SKM-1 (cell line): ENCODE data around the gene EGLN2.
"Not testable (repeated sequence)": the region's sequence is repeated elsewhere in the genome, so short reads cannot be mapped to it uniquely, and the experiment has no call there.

Experiments used
- DNase-seq: peaks from one replicate; lab custom pipeline; 2025; ENCODE audit not compliant: unreplicated experiment; lab: John Stamatoyannopoulos, UW

EGLN2 gene

GRCh38 chr19:40776364-40776763 is 22.6 kb upstream of the EGLN2 start:
- no peak for DNase-seq

- DNase-seq = peak; percentile 96
Observed at GRCh38 chr19:40776932-40777644, 21.9 kb upstream of the EGLN2 start.

DNA sequence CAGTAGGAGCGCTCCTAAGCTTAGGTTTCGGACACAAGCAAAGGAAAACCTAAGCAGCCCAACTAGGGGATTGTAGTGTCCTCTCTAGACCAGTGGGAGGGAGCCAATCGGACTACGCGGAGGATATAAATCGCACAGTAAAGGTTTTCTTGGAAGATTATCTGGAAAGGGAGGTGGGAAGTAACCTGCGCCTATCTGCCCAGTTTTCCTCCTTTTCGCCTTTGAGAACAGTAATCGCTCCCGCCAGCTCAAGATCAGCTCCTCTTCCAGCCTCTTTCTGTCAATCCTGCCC is 21.4 kb upstream of the EGLN2 start:
- DNase-seq = no peak

- DNase-seq = peak; percentile 97
Observed at GRCh38 chr19:40777937-40778705, 20.9 kb upstream of the EGLN2 start, which contains the start of gene RAB4B. TSS of gene RAB4B (plus strand) at chr19:40778247. CDS start at chr19:40778376, 129 bp downstream.

DNA sequence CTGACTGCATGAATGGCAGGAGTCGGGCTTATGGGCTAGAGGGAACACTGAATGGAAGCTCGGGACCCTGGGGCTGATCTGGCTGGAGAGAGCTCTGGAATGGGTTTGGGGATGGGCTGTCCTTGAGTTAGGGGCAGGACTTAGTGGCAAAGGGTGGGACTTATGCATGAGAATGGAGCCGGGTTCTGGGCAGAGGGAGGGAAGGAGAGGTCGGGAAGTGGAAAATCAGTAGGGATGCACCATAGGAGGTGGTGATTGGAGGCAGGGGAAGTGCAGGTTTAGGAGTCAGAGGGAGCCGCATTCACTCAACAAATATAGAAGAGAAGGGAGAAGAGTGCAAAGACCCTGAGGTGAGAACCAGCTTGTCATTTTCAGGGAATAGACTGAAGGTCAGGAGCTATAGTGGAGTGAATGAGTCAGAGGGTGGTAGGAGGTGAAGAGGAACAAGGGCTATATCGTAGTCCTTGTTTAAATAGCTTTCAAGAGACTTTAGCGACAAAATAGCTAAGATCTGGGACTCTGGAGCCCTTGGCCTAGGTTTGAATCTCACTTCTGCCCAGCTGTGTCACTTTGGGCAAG is 20.2 kb upstream of the EGLN2 start:
- no peak for DNase-seq

- no peak for DNase-seq
Observed at GRCh38 chr19:40780582-40780981, 18.4 kb upstream of the EGLN2 start.

- no peak for DNase-seq
Observed at GRCh38 chr19:40781140-40781539, 17.9 kb upstream of the EGLN2 start.

GRCh38 chr19:40783711-40784110 is 15.3 kb upstream of the EGLN2 start:
- DNase-seq = no peak

GRCh38 chr19:40784146-40784545 is 14.8 kb upstream of the EGLN2 start:
- not testable (repeated sequence) for DNase-seq

- DNase-seq = no peak
Observed at GRCh38 chr19:40785526-40785925, 13.5 kb upstream of the EGLN2 start.

DNA sequence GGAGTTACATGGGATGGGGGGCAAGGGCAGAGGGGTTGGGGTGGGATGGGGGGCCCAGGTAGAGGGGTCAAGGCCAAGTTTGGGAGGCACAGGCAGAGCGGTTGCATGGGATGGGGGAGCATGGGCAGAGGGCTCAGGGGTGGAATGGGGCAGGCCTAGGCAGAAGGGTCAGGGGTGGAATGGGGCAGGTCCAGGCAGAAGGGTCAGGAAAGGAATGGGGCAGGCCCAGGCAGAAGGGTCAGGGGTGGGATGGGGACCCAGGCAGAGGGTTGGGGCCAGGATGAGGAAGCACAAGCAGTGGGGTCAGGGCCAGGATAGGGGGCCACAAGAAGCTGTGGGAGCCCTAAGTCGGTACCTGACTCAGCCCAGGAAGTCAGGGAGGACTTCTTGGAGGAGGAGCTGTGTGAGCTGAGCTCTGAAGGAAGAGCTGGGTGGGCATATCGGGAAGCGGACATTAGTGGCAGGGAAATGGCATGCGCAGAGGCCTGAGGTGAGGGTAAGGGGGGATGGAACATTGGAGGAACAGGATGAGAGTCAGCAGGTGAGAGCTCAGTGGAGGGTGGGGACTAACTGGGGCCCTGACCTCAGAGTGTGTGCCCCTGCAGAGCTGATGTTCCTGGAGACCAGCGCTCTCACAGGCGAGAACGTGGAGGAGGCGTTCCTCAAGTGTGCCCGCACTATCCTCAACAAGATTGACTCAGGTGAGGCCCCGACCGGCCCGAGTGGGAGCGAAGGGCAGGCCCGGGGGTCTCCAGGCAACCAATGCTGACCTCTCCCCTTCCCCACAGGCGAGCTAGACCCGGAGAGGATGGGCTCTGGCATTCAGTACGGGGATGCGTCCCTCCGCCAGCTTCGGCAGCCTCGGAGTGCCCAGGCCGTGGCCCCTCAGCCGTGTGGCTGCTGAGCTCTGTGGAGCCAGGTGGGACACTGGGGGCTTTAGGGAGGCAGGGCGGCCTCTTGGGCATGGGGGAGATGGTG is 12.6 kb upstream of the EGLN2 start:
- no peak for DNase-seq

DNA sequence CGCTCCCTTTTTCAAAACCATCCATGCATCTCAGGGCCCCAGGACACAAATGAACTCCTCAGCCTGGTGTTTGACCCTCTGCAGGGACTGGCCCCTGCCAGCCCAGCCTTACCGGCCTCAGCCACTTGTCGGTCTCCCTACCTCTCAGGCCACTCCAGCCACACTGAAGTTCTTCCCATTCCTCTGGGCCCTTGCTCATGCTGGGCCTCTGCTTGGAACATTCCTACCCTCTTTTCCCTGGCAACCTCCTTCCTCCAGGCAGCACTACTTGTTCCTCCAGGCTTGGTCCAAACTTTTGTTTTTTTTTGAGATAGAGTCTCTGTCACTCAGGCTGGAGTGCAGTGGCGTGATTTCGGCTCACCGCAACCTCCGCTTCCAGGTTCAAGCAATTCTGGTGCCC is 7.6 kb upstream of the EGLN2 start:
- no peak for DNase-seq

DNA sequence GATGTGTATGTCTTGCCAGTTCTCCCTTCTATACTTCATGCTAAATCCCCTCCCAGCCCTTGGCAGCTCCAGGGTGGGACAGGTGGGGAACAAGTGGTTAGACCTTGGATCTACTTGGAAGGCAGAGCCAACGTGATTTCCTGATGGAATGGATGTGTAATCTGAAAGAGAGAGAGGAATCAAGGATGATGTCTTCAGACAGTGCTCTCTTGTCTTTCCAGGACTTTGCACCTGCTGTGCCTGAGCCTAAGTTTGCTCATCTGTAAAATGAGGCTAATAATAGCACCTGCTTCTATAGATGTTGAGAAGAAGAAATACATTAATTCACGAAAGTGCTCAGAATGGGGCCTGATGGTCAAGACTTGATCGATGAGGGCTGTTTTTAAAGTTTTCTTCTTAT is 7.0 kb upstream of the EGLN2 start:
- no peak for DNase-seq

DNA sequence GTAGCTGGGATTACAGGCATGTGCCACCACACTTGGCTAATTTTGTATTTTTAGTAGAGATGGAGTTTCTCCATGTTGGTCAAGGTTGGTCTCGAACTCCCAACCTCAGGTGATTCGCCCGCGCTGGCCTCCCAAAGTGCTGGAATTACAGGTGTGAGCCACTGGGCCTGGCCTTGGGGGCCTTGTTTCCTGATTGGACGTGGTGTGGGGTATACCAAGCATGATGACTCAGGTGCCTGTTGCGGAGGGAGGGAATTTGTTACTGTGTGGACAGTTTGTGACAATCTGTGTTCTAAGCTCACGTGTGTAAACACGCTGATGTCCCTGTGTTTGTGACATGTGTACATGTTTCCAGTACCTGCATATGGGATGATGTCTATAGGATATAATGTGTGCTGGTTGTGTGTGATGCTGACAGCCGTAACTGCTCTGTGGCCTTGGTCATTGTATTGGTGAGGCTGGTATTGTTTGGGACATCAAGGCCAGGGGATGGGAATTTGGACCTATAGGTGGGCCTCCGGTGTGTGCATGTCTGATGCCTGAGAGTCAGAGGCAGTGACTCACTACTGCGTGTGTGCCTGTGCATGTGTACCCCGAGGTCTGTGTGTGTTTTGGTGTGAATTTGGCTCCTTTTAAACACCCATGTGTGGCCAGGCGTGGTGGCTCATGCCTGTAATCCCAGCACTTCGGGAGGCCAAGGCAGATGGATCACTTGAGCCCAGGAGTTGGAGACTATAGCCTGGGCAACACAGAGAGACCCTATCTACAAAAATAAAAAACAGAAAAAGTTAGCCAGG is 1.6 kb upstream of the EGLN2 start:
- DNase-seq = no peak

DNA sequence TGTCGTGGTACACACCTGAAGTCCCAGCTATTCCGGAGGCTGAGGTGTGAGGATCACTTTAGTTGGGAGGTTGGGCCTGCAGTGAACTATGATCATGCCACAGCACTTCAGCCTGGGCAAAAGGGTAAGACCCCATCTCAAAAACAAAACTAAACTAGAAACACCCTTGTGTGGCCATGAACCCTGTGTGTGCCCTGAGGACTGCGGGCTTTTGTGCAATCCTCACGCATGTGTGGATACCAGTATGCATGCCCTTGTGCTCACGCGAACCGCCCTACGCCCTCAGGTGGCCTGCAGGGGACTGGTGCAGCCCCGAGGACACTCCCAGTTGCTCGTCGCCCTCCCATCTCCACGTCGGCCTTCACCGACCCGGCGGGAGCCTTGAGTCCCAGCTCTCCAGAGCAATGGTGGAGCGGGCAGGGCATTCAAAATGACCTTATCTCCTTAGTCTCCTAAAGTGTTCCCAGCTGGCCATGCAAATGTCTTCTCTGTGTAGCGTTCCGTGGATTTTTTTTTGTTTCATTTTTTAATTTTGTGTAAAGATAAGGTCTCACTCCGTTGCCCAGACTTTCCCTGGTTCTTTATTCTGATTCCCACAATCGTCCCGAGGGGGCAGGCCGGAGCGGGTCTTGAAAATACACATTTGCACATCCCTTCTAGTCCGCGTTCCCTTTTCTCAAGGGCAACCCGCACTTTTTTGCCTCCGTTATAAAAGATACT is 868 bp upstream of the EGLN2 start:
- peak; percentile 59 for DNase-seq

GRCh38 chr19:40799558-40800338 is 757 bp downstream of the EGLN2 start:
- no peak for DNase-seq

DNA sequence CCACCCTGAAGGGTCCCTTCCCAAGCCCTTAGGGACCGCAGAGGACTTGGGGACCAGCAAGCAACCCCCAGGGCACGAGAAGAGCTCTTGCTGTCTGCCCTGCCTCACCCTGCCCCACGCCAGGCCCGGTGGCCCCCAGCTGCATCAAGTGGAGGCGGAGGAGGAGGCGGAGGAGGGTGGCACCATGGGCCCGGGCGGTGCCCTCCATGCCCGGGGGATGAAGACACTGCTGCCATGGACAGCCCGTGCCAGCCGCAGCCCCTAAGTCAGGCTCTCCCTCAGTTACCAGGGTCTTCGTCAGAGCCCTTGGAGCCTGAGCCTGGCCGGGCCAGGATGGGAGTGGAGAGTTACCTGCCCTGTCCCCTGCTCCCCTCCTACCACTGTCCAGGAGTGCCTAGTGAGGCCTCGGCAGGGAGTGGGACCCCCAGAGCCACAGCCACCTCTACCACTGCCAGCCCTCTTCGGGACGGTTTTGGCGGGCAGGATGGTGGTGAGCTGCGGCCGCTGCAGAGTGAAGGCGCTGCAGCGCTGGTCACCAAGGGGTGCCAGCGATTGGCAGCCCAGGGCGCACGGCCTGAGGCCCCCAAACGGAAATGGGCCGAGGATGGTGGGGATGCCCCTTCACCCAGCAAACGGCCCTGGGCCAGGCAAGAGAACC is 1.5 kb downstream of the EGLN2 start:
- DNase-seq = no peak

GRCh38 chr19:40800997-40801377 is 2.0 kb downstream of the EGLN2 start:
- no peak for DNase-seq
